ENCODE measurements around the gene COMMD1.

The COMMD1 gene

GRCh38 chr2:62014102-62014501 lies 108.6 kb downstream of the COMMD1 start:
- TF ChIP-seq CTCF (IDR thresholded peaks at IDR 0.05; ENCODE audit: control insufficient read depth, insufficient read depth, low read depth, low read length, missing control alignments), result peak; percentile 26
- H3K4me3 ChIP-seq (ENCODE audit: control insufficient read depth, low read depth, low read length), result no peak overlapping the region
- peak; percentile 66 for DNase-seq (ENCODE audit: low read depth)

DNA sequence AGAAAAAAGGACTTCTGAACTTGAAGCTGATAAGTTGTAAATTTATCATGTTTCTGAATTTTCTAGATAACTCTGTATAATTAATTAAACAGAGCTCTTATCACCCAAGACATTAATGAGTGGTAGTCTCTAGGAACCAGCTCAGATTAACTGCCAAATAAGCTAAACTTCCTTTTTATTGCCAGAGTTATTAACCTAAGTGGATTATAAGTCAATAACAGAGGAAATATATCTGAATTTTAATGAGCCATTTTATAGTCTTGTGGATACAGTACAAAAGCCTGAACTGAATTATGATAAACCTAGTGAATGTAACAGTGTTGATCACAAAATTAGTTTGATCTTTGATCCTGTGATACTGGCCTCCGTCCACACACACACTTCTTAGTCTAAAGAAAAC lies 111.5 kb downstream of the COMMD1 start:
- no peak overlapping the region for H3K4me3 ChIP-seq (ENCODE audit: control insufficient read depth, low read depth, low read length)
- TF ChIP-seq CTCF (IDR thresholded peaks at IDR 0.05; ENCODE audit: control insufficient read depth, insufficient read depth, low read depth, low read length, missing control alignments), result no peak
- no peak for DNase-seq (ENCODE audit: low read depth)

- no peak overlapping the region for H3K4me3 ChIP-seq (ENCODE audit: control insufficient read depth, low read depth, low read length)
- TF ChIP-seq CTCF (IDR thresholded peaks at IDR 0.05; ENCODE audit: control insufficient read depth, insufficient read depth, low read depth, low read length, missing control alignments), result no peak
- DNase-seq (ENCODE audit: low read depth), result no peak
Observed at GRCh38 chr2:62029910-62030309, 124.4 kb downstream of the COMMD1 start.

DNA sequence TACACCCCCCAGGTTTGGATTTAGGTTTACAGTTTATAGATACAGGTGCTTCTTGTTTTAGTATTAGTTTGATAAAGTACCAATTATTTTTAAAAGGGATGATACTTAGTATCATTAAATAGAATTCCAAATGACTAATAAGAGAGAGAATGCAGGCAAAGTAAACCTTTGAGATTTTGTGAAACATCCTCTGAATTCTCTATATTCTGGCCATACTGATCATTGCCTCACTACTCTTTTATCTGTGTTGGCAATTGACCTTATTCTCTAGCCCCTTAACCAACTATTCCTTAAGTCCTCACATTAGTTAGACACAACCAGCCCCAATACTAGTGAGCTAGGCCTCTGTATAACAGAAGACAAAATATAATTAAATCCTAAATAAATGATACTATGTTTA lies 125.4 kb downstream of the COMMD1 start:
- no peak for TF ChIP-seq CTCF (IDR thresholded peaks at IDR 0.05; ENCODE audit: control insufficient read depth, insufficient read depth, low read depth, low read length, missing control alignments)
- DNase-seq (ENCODE audit: low read depth), result no peak
- no peak overlapping the region for H3K4me3 ChIP-seq (ENCODE audit: control insufficient read depth, low read depth, low read length)

DNA sequence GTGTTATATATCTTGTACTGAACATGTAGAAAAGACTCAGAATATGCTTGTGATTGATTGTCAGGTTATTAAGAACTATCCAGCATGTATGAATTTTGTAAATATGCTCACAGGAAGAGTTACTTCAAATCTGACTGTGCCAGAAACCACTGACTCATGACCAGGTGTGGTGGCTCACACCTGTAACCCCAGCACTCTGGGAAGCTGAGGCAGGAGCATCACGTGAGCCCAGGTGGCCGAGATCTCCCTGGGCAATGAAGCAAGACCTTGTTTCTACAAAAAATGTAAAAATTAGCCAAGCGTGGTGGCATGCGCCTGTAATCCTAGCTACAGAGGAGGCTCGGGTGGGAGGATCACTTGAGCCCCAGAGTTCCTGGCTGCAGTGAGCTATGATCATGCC lies 126.6 kb downstream of the COMMD1 start:
- DNase-seq (ENCODE audit: low read depth), result no peak
- H3K4me3 ChIP-seq (ENCODE audit: control insufficient read depth, low read depth, low read length), result no peak overlapping the region
- TF ChIP-seq CTCF (IDR thresholded peaks at IDR 0.05; ENCODE audit: control insufficient read depth, insufficient read depth, low read depth, low read length, missing control alignments), result no peak

DNA sequence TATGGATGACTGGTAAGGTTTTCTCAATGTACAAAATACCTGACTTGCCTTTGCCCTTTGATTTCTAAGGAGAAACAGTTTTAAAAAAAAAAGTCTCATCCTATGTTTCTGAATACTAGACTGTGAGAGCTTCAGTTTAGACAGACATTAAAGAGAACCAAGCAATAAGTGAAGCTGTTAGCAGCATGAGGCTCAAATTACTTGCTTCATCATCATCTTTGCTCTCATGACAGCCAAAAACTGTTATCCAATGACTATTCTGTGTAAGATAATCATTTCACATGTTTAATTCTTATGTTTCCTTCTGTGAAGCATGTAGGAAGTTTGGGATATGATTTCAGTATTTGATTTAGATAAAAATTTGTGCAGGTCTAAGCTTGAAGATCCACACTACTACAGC lies 129.2 kb downstream of the COMMD1 start:
- no peak for DNase-seq (ENCODE audit: low read depth)
- no peak for TF ChIP-seq CTCF (IDR thresholded peaks at IDR 0.05; ENCODE audit: control insufficient read depth, insufficient read depth, low read depth, low read length, missing control alignments)
- H3K4me3 ChIP-seq (ENCODE audit: control insufficient read depth, low read depth, low read length), result no peak overlapping the region

DNA sequence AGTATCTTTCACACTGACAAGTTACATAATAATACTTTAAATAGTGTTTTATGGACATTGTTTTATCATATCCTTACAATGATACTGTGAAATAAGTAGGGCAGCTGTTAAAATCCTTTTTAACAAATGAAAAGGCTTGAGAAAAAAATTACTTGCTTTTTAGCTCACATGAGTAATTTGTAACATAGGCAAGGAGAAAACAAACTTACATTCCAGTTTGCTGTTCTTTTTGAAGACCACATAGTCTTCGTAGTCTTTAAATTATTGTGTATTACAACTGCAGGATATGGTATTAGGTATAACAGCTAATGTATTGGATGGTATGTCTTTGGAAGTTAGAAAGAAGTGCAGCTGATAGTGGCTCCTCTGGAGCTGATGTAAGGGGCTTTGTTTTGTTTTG lies 130.8 kb downstream of the COMMD1 start:
- no peak overlapping the region for H3K4me3 ChIP-seq (ENCODE audit: control insufficient read depth, low read depth, low read length)
- no peak for TF ChIP-seq CTCF (IDR thresholded peaks at IDR 0.05; ENCODE audit: control insufficient read depth, insufficient read depth, low read depth, low read length, missing control alignments)
- no peak for DNase-seq (ENCODE audit: low read depth)
